ENCODE measurements around the gene C2. TPM values are rescaled to one million over a fixed set of nuclear protein-coding genes. Genes with fewer than 3 reads are reported as not detected.
"Not testable (repeated sequence)": the region's sequence is repeated elsewhere in the genome, so short reads cannot be mapped to it uniquely, and the experiment has no call there.

C2 gene
- total RNA-seq, 1 experiment from 2014 or later = 0.96 TPM

DNA sequence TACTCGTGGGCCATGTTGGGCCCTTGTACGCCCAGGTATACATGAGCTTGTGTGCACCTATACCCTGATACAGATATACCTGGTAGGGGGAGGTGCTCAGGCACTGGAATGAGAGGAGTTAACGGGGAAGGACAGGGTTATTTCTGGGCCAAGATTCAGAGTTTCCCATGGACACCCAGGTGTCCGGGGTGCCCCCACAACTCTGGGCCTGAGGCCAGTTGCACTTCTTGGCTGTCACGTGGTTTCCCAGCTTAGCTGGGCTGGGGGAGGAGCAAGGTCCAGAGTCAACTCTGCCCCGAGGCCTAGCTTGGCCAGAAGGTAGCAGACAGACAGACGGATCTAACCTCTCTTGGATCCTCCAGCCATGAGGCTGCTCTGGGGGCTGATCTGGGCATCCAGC is 54.2 kb downstream of the C2 start, which contains the start of gene C4A:
Gene C4A, plus strand, starts transcription at position 314 of the 400 bp plus-strand sequence. Its CDS starts 51 bp downstream, at position 365.
- intact Hi-C loops (cut with micrococcal nuclease; ENCODE audit: unreplicated experiment); H3K27ac ChIP-seq; H3K9me3 ChIP-seq (ENCODE audit: insufficient read depth, low read depth); H3K4me1 ChIP-seq (replicated peaks; ENCODE audit: insufficient read depth); BruUV-seq (replicated peaks); POLR2A ChIA-PET (ENCODE audit: unreplicated experiment); H2AFZ ChIP-seq; H3K4me3 ChIP-seq; H3K9me2 ChIP-seq (ENCODE audit: insufficient read depth); H3K79me2 ChIP-seq (ENCODE audit: low read depth); H3K4me2 ChIP-seq; H3K36me3 ChIP-seq (ENCODE audit: low read depth); H3K27me3 ChIP-seq (ENCODE audit: insufficient read depth, low read depth); H3F3A ChIP-seq (ENCODE audit: insufficient read depth, low read depth); CTCF ChIA-PET; H4K20me1 ChIP-seq (ENCODE audit: insufficient read depth); DNase-seq: not testable (repeated sequence)

DNA sequence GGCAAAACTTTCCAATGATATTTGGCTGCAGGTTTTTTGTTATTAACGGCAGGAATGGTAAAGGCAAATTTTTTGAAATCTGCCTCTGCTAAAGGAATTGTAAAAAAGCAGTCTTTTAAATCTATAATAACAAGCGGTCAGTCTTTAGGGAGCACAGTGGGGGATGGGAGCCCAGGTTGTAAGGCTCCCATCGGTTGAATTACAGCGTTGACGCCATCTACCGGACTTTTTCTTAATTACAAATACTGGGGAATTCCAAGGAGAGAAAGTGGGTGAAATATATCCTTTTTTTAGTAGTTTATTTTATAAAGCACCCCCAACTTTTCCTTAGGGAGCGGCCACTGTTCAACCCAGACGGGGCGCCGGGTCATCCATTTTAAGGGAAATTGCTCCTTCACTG is 61.8 kb downstream of the C2 start:
- H3K27ac ChIP-seq; H3K4me1 ChIP-seq (replicated peaks; ENCODE audit: insufficient read depth); H3F3A ChIP-seq (ENCODE audit: insufficient read depth, low read depth); H4K20me1 ChIP-seq (ENCODE audit: insufficient read depth); POLR2A ChIA-PET (ENCODE audit: unreplicated experiment); H3K4me2 ChIP-seq; H3K4me3 ChIP-seq; CTCF ChIA-PET; intact Hi-C loops (cut with micrococcal nuclease; ENCODE audit: unreplicated experiment); H3K27me3 ChIP-seq (ENCODE audit: insufficient read depth, low read depth); H3K9me2 ChIP-seq (ENCODE audit: insufficient read depth); H3K79me2 ChIP-seq (ENCODE audit: low read depth); H3K36me3 ChIP-seq (ENCODE audit: low read depth); DNase-seq; H2AFZ ChIP-seq; H3K9me3 ChIP-seq (ENCODE audit: insufficient read depth, low read depth); BruUV-seq (replicated peaks): not testable (repeated sequence)

DNA sequence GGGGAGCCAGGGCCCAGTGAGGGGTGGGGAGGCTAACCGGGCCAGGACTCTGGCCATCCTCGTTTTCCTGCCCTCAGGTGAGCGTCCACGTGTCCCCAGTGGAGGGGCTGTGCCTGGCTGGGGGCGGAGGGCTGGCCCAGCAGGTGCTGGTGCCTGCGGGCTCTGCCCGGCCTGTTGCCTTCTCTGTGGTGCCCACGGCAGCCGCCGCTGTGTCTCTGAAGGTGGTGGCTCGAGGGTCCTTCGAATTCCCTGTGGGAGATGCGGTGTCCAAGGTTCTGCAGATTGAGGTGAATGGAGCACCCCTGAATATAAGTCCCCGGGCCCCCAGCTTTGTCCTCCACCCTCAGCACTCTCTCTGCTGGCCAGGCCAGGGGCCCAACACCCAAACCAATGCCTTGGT is 66.9 kb downstream of the C2 start:
- CTCF ChIA-PET; H4K20me1 ChIP-seq (ENCODE audit: insufficient read depth); BruUV-seq (replicated peaks); intact Hi-C loops (cut with micrococcal nuclease; ENCODE audit: unreplicated experiment); H3K4me2 ChIP-seq; DNase-seq; H3F3A ChIP-seq (ENCODE audit: insufficient read depth, low read depth); H3K4me3 ChIP-seq; H2AFZ ChIP-seq; H3K79me2 ChIP-seq (ENCODE audit: low read depth); H3K9me3 ChIP-seq (ENCODE audit: insufficient read depth, low read depth); H3K4me1 ChIP-seq (replicated peaks; ENCODE audit: insufficient read depth); H3K27me3 ChIP-seq (ENCODE audit: insufficient read depth, low read depth); POLR2A ChIA-PET (ENCODE audit: unreplicated experiment); H3K27ac ChIP-seq; H3K9me2 ChIP-seq (ENCODE audit: insufficient read depth); H3K36me3 ChIP-seq (ENCODE audit: low read depth): not testable (repeated sequence)

Small RNAs within 50 kb of the gene (microRNA-seq; reads per million reads assigned to microRNA genes)
- gene MIR1236 (ENCODE audit: borderline number of aligned reads, borderline replicate concordance) = not detected

Other genes starting within 250 kb of the C2 start
- 2.6 and 3.7 TPM in 2 replicates for gene LY6G5C, start 246.7 kb upstream of the C2 start, total RNA-seq (2021)
- gene ABHD16A, start 224.4 kb upstream of the C2 start, total RNA-seq (2021) = 31.3 and 35.2 TPM in 2 replicates
- gene LY6G6F, start 220.9 kb upstream of the C2 start, total RNA-seq (2021) = not detected in 2 replicates
- gene LY6G6D, start 212.4 kb upstream of the C2 start, total RNA-seq (2021) = not detected in 2 replicates
- 1.2 and 2.1 TPM in 2 replicates for gene LY6G6C, start 206.0 kb upstream of the C2 start, total RNA-seq (2021)
- gene MPIG6B, start 204.3 kb upstream of the C2 start, total RNA-seq (2021) = 0.43 and 0.59 TPM in 2 replicates
- 58.3 and 99.6 TPM in 2 replicates for gene DDAH2, start 198.4 kb upstream of the C2 start, total RNA-seq (2021)
- gene CLIC1, start 191.2 kb upstream of the C2 start, total RNA-seq (2021) = 546 and 599 TPM in 2 replicates
- gene MSH5, start 187.7 kb upstream of the C2 start, total RNA-seq (2021) = 50.0 and 68.8 TPM in 2 replicates
- 11.1 and 16.9 TPM in 2 replicates for gene SAPCD1, start 165.1 kb upstream of the C2 start, total RNA-seq (2021)
- 6.0 and 9.6 TPM in 2 replicates for gene VWA7, start 150.4 kb upstream of the C2 start, total RNA-seq (2021)
- 99.6 and 124 TPM in 2 replicates for gene VARS1, start 132.0 kb upstream of the C2 start, total RNA-seq (2021)
- gene LSM2, start 120.8 kb upstream of the C2 start, total RNA-seq (2021) = 67.5 and 74.3 TPM in 2 replicates
- 2.3 and 2.6 TPM in 2 replicates for gene HSPA1L, start 112.4 kb upstream of the C2 start, total RNA-seq (2021)
- gene HSPA1A, start 112.2 kb upstream of the C2 start, total RNA-seq (2021) = 378 and 385 TPM in 2 replicates
- gene HSPA1B, start 100.0 kb upstream of the C2 start, total RNA-seq (2021) = 334 and 340 TPM in 2 replicates
- gene NEU1, start 64.9 kb upstream of the C2 start, total RNA-seq (2021) = 23.1 and 23.4 TPM in 2 replicates
- gene SLC44A4, start 48.7 kb upstream of the C2 start, total RNA-seq (2021) = 44.4 and 44.9 TPM in 2 replicates
- gene EHMT2, start 30.0 kb upstream of the C2 start, total RNA-seq (2021) = 57.3 and 68.3 TPM in 2 replicates
- gene ZBTB12, start 25.6 kb upstream of the C2 start, total RNA-seq (2021) = 16.2 and 20.3 TPM in 2 replicates
- 22.6 and 25.5 TPM in 2 replicates for gene CFB, start 18.4 kb downstream of the C2 start, total RNA-seq (2021)
- 43.0 and 50.8 TPM in 2 replicates for gene NELFE, start 31.3 kb downstream of the C2 start, total RNA-seq (2021)
- gene SKIC2, start 31.5 kb downstream of the C2 start, total RNA-seq (2021) = 67.9 and 86.0 TPM in 2 replicates
- 24.5 and 36.0 TPM in 2 replicates for gene DXO, start 44.4 kb downstream of the C2 start, total RNA-seq (2021)
- 7.0 and 9.3 TPM in 2 replicates for gene C4A, start 54.3 kb downstream of the C2 start, total RNA-seq (2021)
- gene C4B, start 87.1 kb downstream of the C2 start, total RNA-seq (2021) = 7.5 and 8.3 TPM in 2 replicates
- gene CYP21A2, start 110.7 kb downstream of the C2 start, total RNA-seq (2021) = 0.33 TPM in 1 of 2 replicates, not detected in the other
- 15.1 and 22.1 TPM in 2 replicates for gene TNXB, start 181.6 kb downstream of the C2 start, total RNA-seq (2021)
- 87.2 and 102 TPM in 2 replicates for gene ATF6B, start 200.5 kb downstream of the C2 start, total RNA-seq (2021)
- gene FKBPL, start 202.6 kb downstream of the C2 start, total RNA-seq (2021) = 11.6 and 12.6 TPM in 2 replicates
- gene PRRT1, start 224.2 kb downstream of the C2 start, total RNA-seq (2021) = 12.6 and 15.9 TPM in 2 replicates
- 38.2 and 42.5 TPM in 2 replicates for gene PPT2, start 226.4 kb downstream of the C2 start, total RNA-seq (2021)
- gene EGFL8, start 236.9 kb downstream of the C2 start, total RNA-seq (2021) = 23.3 and 26.0 TPM in 2 replicates
- 58.9 and 61.7 TPM in 2 replicates for gene AGPAT1, start 248.4 kb downstream of the C2 start, total RNA-seq (2021)

Data from PC-9 (cell line).